Measurements from ENCODE around the gene UBASH3B.
"Not testable (repeated sequence)": the region's sequence is repeated elsewhere in the genome, so short reads cannot be mapped to it uniquely, and the experiment has no call there.

Gene UBASH3B

GRCh38 chr11:122851366-122851966 lies 195.9 kb downstream of the UBASH3B start:
- no peak for DNase-seq (ENCODE audit: low read depth in 2 of 2)

GRCh38 chr11:122852074-122852795 lies 196.7 kb downstream of the UBASH3B start:
- peak in 1 of 2 donors; percentile 25 for DNase-seq (ENCODE audit: low read depth in 2 of 2)

- no peak for DNase-seq (ENCODE audit: low read depth in 2 of 2)
These were observed 197.3 kb downstream of the UBASH3B start for GRCh38 chr11:122852796-122853160.

GRCh38 chr11:122853261-122853660 lies 197.7 kb downstream of the UBASH3B start:
- no peak for DNase-seq (ENCODE audit: low read depth in 2 of 2)

GRCh38 chr11:122853971-122854446 lies 198.5 kb downstream of the UBASH3B start:
- peak in 1 of 2 donors; percentile 46 for DNase-seq (ENCODE audit: low read depth in 2 of 2)

- DNase-seq (ENCODE audit: low read depth in 2 of 2), result no peak
These were observed 206.1 kb downstream of the UBASH3B start for GRCh38 chr11:122861631-122862030.

- DNase-seq (ENCODE audit: low read depth in 2 of 2), result no peak
These were observed 206.6 kb downstream of the UBASH3B start for GRCh38 chr11:122862091-122862490.

- not testable (repeated sequence) for DNase-seq (ENCODE audit: low read depth in 2 of 2)
These were observed 207.6 kb downstream of the UBASH3B start for GRCh38 chr11:122863154-122863553.

GRCh38 chr11:122863704-122864326 lies 208.3 kb downstream of the UBASH3B start:
- DNase-seq (ENCODE audit: low read depth in 2 of 2), result peak; percentile 16 to 35

Data from stimulated activated CD4-positive, alpha-beta T cell treated with anti-CD3 and anti-CD28 coated beads, Interleukin-1b, Interleukin-23, amount 100 ng/mL, for 4 hours (primary cell).